Stimulated activated CD8-positive, alpha-beta memory T cell treated with anti-CD3 and anti-CD28 coated beads, Interleukin-4, amount 100 ng/mL, for 4 hours (primary cell): ENCODE results near the gene CHD6.

Experiments used
- DNase-seq, 2 donors: peaks; one replicate each; pipeline ENCODE4 v3.0.0-alpha.2; 2020; ENCODE audit warnings: low read depth in 2 of 2, low spot score in 1 of 2

CHD6 gene

DNA sequence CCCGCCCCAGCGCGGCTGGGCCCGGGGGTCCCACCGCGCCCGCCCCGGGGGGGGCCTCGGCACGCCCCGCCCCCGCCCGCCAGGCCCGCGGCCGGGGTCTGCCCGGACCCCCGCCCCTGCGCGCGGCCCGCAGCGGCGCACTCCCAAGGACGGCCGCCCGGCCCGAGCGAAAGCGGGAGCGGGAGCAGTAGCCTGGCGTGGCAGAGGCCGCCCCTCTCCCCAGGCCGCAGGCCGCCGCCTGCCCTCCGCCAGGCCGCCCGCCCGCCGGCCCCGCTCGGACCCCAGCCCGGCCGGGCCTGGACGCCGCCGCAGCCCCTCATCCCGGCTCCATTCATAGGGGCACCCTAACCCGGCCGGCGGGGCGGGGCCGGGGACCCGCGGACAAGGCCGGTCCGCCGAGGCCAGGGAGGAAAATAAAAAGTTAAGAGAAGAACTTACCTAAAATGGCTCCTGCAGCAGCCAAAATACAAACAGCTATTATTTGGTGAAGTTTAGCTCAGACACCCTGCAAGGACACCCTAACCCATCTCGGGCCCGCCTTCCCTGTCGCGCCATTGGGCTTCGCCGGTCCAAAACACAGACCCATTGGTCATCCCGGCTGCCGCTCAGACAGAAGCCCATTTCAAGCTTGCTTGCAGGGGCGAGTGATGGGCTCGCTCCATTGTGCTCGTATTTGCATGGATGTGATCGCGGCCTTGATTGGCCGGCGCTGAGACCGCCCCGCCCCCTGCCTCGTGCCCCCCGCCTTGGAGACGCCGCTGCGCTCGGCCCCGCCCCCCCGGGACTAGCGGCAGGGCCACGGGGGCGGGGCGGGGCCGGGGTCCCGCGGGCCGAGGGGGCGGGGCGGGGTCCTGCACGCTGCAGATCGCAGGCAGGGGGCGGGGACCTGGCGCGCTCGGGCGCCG, at the start of gene CHD6:
CHD6 (minus strand) TSS at position 476 of the 905 bp plus-strand sequence. CDS start 67,040 bp downstream, outside the sequence.
- DNase-seq: peak; percentile 97 to 98

GRCh38 chr20:41664584-41664983, 46.4 kb upstream of the CHD6 start:
- DNase-seq: no peak

- no peak for DNase-seq
These were observed 39.5 kb upstream of the CHD6 start for GRCh38 chr20:41657655-41658054.

DNA sequence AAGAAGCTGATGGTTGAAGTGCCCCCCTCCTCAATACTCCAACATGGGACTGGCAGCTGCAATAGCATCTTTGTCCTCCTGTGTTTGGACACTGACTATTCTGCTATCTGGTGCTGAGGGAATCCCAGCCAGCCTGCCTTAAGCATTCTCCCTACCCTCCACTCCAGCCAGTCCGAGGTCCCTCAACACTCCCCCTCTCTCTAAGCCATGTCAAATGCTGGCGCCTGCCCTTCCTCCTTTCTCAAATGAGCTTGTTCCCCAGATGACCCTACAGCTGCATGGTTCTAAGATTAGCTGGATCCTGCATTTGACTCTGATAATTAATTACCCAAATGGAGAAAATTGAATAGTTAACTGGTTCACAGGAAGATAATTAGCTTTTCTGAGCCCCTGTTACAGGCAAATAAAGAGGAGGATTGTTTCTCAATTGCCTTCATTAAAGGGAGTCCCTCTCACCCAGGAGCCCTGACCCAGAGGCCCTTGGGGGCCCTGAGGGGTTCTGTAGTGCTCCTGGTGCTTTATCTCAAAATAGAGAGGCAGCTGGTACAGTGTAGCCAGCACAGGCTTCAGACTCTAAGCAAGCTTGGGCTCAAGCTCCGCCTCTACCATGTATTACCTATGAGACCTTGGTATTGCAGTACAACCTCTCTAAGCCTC, 37.9 kb upstream of the CHD6 start:
- DNase-seq: no peak

DNA sequence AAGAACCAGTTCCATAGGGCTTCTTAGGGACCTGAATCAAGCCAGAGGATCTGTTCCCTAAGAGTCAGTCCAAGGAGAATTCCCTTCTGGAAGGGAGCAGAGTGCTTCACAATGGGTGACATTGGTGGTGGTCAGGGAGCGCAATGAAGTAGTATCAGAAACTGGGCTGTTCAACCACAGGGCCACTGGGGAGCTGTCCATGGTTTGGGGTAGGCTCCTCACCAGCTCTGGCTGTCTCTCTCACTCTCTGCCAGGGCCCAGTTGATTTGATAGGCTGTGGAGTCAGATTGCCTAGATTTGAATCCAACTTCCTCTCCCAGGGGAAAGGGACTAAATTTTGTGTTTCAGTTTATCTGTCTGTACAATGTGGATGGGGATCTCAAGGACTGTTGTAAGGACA, 36.7 kb upstream of the CHD6 start:
- no peak for DNase-seq

- DNase-seq: no peak
These were observed 36.1 kb upstream of the CHD6 start for GRCh38 chr20:41654292-41654691.

- DNase-seq: no peak
These were observed 32.2 kb upstream of the CHD6 start for GRCh38 chr20:41650231-41650948.

DNA sequence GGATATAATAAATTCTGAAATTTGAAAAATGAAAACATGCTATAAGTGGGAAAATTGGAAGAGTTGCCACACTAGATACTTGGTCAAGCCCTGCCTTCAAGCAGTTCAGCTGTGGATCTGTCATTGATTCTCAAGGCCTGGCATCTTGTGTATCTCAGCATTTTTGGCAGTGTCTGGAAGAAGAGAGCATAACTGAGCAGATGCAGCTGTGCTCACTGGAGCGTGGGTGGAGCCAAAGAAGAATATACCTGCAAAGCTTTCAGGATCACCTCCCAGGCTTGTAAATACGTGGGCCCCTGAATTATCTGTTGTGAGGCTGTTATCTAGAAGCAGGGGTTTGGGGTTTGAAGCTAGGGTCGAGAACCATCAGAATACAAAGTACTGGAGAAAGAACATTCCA, 31.3 kb upstream of the CHD6 start:
- DNase-seq: no peak

DNA sequence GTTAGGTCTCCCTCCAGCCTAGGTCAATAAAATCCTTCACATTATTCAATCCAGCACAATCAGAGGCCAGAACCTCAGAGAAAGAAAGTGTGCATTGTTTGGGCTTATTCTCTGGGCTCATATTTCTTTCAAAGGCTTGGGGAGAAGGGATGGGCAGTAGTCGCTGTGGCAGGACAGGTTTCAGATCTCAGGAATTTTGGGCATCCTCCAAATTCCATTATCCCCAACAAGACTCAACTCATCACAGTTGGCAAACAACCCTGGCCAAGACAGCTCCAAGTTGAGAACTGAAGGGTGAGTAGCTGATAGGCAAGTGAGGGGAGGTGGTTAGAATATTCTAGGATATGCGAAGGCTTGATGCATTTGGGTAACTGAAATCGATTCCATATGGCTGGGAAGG, 27.2 kb upstream of the CHD6 start:
- DNase-seq: no peak

GRCh38 chr20:41643504-41643938, 25.3 kb upstream of the CHD6 start:
- DNase-seq: no peak

DNA sequence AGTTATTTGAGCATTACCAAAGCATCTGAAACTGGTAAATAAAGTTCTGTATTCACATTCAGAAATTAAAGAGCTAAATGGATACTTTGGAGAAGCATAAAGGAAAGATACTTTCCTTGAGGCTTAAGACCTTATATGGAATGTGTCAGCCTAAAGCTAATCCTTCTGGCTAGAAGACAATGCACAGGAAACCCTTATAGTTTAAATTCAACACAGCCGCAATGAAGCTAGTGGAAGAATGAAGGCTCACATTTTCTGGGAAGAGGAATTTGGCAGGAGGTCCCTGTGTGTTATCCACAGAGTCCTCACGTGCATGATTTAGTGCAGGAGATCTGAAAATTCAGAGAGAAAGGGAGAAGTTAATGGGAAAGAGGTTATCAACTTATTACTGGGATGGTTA, 21.5 kb upstream of the CHD6 start:
- no peak for DNase-seq

DNA sequence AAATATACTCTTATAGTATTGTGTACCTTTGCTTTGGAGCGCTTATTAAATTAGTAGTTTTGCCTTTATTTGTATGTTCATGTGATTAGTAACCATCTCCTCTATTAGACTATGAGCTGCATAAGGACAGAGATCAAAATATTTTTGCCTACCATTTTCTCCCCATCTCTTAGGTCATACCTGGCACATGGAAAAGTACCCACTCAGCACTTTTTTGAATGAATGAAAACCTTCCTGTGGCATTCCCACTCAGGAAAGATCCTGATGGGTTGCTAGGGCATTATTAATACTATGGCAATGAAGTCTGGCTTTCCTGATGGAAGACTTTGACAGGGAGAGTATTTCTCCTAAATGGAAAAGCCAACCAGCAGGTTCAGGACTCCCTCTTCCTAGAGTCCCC, 20.3 kb upstream of the CHD6 start:
- no peak for DNase-seq

DNA sequence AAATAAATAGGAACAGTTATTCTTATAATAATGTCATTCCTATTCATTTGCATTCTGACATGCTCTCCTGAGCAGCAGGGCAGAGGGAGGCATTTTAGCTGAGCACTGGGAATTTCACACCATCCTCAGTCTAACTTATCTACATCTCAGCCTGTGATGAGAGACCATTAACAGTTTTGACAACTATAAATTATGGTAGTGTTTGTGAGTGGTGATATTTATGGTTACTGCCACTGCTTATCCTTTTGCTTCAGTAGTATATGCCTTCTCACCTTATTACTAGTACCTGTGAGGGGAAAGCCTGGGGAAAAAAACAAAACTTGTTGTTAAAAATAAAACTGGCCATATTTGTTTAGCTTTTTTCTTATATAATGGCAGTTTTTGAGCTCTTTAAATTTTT, 17.0 kb upstream of the CHD6 start:
- no peak for DNase-seq

- no peak for DNase-seq
These were observed 14.7 kb upstream of the CHD6 start for GRCh38 chr20:41632896-41633295.

DNA sequence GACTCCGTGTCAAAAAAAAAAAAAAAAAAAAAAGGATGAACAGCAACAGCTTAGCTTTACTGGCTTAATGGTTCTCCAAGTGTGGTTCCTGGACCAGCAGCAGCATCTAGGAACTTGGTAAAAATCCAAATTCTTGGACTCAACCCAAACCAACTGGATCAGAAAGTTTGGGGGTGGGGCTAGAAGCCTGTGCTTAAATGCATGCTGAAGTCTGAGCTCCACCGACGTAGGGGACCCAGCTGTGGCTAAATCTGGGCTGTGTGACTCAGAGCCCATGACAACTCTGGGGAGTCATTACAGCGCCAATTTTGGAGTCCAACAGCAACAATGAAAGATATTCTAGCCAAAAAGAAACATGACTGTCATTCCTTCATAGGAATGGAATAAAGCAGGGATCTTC, 13.6 kb upstream of the CHD6 start:
- DNase-seq: no peak

DNA sequence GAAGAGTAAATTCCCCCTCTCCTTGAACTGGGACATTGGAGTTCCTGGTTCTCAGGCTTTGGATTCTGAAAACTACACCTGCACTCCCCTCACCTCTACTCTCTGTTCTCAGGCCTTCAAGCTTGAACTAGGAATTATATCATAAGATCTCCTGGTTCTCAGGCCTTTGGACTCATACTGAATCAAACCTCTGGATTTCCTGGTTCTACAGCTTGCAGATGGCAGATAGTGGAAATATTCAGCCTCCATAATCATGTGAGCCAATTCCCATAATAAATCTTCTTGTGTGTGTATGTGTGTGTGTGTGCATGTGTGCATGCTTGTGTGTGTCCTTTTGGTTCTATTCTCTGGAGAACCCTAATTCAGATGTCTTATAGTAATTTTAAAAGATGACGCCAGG, 12.7 kb upstream of the CHD6 start:
- DNase-seq: no peak

DNA sequence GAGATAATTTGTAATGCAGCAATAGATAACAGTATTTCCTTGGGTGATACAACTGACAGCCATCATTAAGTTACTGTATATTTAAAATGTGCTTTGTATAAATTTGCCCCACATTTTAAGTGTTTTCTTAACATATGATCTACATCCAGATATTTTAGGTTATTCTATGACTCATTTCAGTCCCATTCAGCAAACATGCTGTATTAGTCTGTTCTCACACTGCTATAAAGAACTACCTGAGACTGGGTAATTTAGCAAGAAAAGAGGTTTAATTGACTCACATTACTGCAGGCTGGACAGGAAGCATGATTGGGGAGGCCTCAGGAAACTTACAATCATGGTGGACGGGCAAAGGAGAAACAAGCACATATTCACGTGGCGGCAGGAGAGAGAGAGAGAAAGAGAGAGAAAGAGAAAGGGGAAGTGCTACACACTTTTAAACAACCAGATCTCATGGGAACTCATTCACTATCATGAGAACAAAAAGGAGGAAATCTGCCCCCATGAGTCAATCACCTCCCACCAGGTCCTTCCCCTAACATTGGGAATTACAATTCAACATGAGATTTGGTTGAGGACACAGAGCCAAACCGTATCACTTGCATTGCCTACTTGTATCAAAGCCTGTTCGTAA, 9.6 kb upstream of the CHD6 start:
- no peak for DNase-seq

GRCh38 chr20:41627001-41627495, 8.9 kb upstream of the CHD6 start:
- no peak for DNase-seq

DNA sequence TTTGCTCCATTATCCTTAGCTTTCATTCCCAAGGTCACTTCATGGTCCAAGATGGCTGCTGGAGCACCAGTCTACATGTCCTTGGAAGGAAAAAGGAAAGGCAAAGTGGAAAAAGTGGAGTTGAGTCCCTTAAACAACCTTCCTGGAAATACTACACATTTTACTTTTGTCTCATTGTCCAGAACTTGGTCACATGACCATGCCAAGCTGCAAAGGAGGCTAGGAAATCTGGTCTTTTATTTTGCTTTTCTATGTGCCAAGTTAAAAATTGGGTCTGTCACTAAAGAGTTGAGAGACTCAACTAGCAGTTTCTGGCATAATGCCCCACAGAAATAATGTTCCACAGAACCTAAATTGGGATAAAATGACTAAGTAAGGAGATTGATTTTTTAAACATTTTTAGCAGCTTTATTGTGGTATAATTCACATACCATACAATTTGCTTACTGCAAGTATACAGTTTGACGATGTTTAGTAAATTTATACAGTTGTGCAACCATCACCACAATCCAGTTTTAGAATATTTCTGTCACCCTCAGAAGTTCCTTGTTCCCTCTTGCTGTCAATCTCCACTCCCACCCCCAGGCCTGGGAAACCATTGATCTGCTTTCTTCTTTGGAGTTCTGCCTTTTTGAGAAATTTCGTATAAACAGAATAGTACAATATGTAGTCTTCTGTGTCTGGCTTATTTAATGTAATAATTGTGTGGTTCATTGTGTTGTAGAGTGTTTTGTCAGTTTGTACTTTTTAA, 5.6 kb upstream of the CHD6 start:
- no peak for DNase-seq

DNA sequence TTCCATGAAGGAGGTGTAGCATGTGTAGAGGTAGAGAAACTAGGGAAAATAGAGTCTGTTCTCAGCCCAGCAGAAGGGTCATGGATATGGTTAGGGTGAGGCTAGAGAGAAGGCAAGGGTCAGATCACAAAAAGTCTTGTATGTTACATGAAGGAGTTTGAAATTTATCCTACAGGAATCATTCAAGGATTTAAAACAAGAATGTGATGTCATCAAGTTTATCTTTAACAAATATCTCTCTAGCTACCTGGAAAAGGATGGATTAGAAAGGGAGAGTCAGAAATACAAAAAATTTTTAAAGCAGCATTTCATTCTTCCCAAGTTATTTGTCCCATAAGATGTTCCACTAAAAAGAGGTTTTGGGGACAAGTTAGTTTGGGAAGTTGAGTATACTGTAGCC, 4.4 kb upstream of the CHD6 start:
- no peak for DNase-seq

DNA sequence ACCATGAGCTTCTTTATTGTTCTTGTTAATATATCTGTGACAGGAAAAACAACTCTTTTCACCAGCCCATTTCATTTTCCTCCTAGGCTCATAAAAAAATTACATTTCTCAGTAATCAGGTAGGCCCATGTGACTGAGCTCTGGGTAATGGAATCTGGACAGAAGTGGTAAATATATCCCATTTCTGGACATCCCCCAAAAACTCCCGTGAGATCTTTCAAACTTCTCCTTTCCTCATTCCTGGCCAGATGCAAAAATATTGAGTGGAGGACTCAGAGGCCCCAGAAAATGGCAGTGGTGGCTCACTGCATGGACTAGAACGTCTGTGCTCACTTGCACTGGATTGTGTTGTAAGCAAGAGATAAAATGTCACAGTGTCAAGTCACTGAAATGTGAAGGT, 3.8 kb upstream of the CHD6 start:
- DNase-seq: no peak
